IgD-negative memory B cell (primary cell): ENCODE measurements around the gene DNAJC5G. TPM values are rescaled to one million over a fixed set of nuclear protein-coding genes. Genes with fewer than 3 reads are reported as not detected.
"Not testable (repeated sequence)": the region's sequence is repeated elsewhere in the genome, so short reads cannot be mapped to it uniquely, and the experiment has no call there.

Source experiments
- H3K27ac Mint-ChIP-seq, 3 donors: one replicate each; pipeline ENCODE4 v1.8.0; 2020 to 2022; ENCODE audit warnings: mild to moderate bottlenecking in 3 of 3, mixed read lengths in 3 of 3, moderate library complexity in 1 of 3
- H3K27me3 Mint-ChIP-seq: one replicate; pipeline ENCODE4 v1.8.0; 2021; ENCODE audit warnings: mixed read lengths
- H3K36me3 Mint-ChIP-seq: one replicate; pipeline ENCODE4 v1.8.0; 2020; ENCODE audit warnings: mild to moderate bottlenecking, mixed read lengths
- H3K4me1 Mint-ChIP-seq, 3 donors: one replicate each; pipeline ENCODE4 v1.8.0; 2020 to 2022; ENCODE audit warnings: mixed read lengths in 3 of 3, mild to moderate bottlenecking in 1 of 3
- H3K4me3 Mint-ChIP-seq, 4 donors: one replicate each; pipeline ENCODE4 v1.8.0; 2020 to 2022; ENCODE audit warnings: mild to moderate bottlenecking in 4 of 4, mixed read lengths in 4 of 4, moderate library complexity in 3 of 4
- H3K9me3 Mint-ChIP-seq, 3 donors: one replicate each; pipeline ENCODE4 v1.8.0; 2020 to 2021; ENCODE audit warnings: mixed read lengths in 3 of 3, mild to moderate bottlenecking in 1 of 3
- polyA plus RNA-seq: library from polyadenylated mRNA; unstranded; fragments of 300-500 nt; fragmentation: Illumina TruSeq; gene quantifications from one replicate; pipeline ENCODE4 v1.2.3, GENCODE V29; 2021

The DNAJC5G gene
- polyA plus RNA-seq, 1 donor from 2014 or later, result not detected

GRCh38 chr2:27263287-27264252 is 11.7 kb upstream of the DNAJC5G start:
- Mint-ChIP-seq H3K4me1 (peaks cover 8 to 23% (median 13%) of the 10 kb centered on the region in 3 donors), H3K27me3 (peaks cover 35% of the 10 kb centered on the region), H3K9me3 (peaks cover 0 to 2% (median 0%) of the 10 kb centered on the region in 3 donors), H3K4me3 (peak overlapping the region; percentile 64 to 96 (median 92)), H3K36me3 (peaks cover 1% of the 10 kb centered on the region), H3K27ac (peak overlapping the region; percentile 2 to 78 (median 68))

- Mint-ChIP-seq H3K27ac (peak overlapping the region; percentile 2 to 68 (median 40)), H3K9me3 (peaks cover 0 to 2% (median 0%) of the 10 kb centered on the region in 3 donors), H3K36me3 (no peaks in the 10 kb centered on the region), H3K27me3 (peaks cover 32% of the 10 kb centered on the region), H3K4me1 (peaks cover 8 to 23% (median 13%) of the 10 kb centered on the region in 3 donors), H3K4me3 (peak overlapping the region; percentile 64 to 96 (median 92))
Measured at GRCh38 chr2:27264253-27264752, 10.9 kb upstream of the DNAJC5G start.

DNA sequence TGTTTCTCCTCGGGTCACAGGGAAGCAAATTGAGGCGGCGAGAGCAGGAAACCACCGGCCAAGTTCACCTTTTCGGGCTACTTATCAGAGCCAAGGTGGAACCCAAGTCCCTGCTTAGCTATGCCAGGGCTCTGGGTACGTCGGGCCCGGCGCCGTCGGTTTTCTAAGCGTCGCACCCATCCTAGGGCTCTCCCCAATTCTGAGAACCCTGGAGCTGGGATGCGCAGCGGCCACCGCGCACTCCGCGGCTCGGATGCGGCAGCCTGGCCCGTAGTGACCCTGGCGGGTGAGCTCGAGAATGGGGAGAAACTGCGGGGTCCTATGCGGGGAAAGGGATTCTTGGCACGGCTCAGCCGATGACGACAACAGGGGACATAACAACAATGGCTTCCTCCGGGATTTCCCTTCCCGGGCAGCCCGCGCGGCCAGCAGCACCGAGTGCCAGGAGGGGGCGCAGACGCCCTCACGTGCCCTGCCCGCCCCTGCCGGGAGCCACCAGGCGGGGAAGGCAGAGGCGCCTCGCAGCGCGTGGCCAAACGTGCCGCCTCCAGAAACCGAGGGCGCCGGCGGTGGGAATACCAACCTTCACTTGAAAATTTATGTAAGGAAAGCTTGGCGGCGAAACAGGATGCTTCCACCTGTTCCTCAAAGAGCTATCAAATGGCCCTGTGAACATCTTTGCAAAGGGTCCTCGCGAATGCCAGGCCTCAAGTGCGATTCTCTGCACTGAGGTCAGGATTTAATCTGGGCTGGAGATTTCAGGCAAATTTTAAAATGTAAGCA is 10.3 kb upstream of the DNAJC5G start:
- Mint-ChIP-seq H3K27me3 (peaks cover 34% of the 10 kb centered on the region), H3K4me3 (peak overlapping the region; percentile 64 to 93 (median 85)), H3K9me3 (peaks cover 0 to 2% (median 0%) of the 10 kb centered on the region in 3 donors), H3K36me3 (no peaks in the 10 kb centered on the region), H3K4me1 (peaks cover 8 to 23% (median 13%) of the 10 kb centered on the region in 3 donors), H3K27ac (peak overlapping the region in 1 of 3 donors; percentile 22)

GRCh38 chr2:27265536-27265870 is 9.7 kb upstream of the DNAJC5G start:
- Mint-ChIP-seq H3K9me3 (peaks cover 0 to 2% (median 0%) of the 10 kb centered on the region in 3 donors), H3K4me3 (peak overlapping the region in 2 of 4 donors; percentile 65), H3K27me3 (peaks cover 33% of the 10 kb centered on the region), H3K4me1 (peaks cover 8 to 23% (median 13%) of the 10 kb centered on the region in 3 donors), H3K36me3 (no peaks in the 10 kb centered on the region), H3K27ac (peak overlapping the region in 1 of 3 donors; percentile 22)

DNA sequence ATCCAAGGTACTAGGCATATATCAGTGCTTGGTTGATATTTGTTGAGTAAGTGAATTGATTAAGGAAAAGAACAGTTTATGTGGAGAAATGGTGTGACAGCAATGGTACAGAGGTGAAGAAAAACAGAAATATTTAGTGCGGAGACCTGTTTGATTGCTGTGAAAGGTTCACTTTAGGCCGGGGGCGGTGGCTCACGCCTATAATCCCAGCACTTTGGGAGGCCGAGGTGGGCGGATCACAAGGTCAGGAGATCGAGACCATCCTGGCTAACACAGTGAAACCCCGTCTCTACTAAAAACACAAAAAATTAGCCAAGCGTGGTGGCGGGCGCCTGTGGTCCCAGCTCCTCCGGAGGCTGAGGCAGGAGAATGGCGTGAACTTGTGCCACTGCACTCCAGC is 6.9 kb upstream of the DNAJC5G start:
- H3K9me3 Mint-ChIP-seq, result not testable (repeated sequence)

DNA sequence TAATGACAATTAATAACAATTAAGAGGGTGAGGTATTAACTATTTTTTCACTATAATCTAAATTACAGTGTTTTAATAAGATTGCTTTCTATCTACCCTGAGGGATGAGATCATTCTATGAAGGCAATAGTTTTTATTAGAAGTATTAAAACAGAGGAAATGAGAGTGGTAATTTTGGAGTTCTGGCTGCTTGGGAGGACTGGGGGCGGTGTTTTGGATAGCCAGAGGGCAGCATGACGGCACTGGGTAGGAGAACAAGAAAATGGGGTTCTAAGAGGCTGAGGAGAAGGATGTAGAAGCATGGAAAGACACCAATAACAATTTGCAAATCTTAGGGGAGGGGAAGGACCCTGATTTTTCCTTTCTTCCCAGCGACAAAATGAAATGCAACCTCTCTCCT is 5.1 kb upstream of the DNAJC5G start:
- Mint-ChIP-seq H3K27me3 (peaks cover 8% of the 10 kb centered on the region), H3K9me3 (no peaks in the 10 kb centered on the region), H3K4me1 (peaks cover 0 to 4% (median 3%) of the 10 kb centered on the region in 3 donors), H3K27ac (no peak overlapping the region), H3K36me3 (no peaks in the 10 kb centered on the region), H3K4me3 (no peak overlapping the region)

More for the DNA sequence above, 6.9 kb upstream of the DNAJC5G start:
- not testable (repeated sequence) for H3K4me3 Mint-ChIP-seq, H3K36me3 Mint-ChIP-seq, H3K27ac Mint-ChIP-seq
- Mint-ChIP-seq H3K4me1 (peaks cover 6 to 14% (median 7%) of the 10 kb centered on the region in 3 donors), H3K27me3 (peaks cover 21% of the 10 kb centered on the region)

DNA sequence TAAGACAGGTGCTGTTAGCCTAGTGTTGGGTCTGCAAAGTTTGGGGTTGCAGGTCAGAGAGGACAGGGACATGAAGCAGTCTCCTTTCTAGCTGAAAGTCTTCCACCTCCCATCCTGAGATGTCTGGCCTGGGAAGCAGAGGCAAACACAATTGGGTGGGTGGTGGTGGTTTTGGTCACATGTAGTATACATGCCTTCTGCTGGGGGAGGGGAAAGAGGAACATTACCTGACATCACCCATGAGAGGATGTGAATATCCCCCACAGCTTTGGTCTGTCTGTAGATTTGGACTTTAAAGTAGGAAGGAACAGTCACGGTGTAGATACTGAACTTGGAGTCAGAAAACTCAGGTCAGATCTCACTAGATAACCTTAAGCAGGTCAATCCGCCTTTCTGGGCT is 4.6 kb upstream of the DNAJC5G start:
- Mint-ChIP-seq H3K9me3 (no peaks in the 10 kb centered on the region), H3K4me3 (no peak overlapping the region), H3K36me3 (no peaks in the 10 kb centered on the region), H3K27ac (no peak overlapping the region), H3K4me1 (no peaks in the 10 kb centered on the region), H3K27me3 (peaks cover 8% of the 10 kb centered on the region)

DNA sequence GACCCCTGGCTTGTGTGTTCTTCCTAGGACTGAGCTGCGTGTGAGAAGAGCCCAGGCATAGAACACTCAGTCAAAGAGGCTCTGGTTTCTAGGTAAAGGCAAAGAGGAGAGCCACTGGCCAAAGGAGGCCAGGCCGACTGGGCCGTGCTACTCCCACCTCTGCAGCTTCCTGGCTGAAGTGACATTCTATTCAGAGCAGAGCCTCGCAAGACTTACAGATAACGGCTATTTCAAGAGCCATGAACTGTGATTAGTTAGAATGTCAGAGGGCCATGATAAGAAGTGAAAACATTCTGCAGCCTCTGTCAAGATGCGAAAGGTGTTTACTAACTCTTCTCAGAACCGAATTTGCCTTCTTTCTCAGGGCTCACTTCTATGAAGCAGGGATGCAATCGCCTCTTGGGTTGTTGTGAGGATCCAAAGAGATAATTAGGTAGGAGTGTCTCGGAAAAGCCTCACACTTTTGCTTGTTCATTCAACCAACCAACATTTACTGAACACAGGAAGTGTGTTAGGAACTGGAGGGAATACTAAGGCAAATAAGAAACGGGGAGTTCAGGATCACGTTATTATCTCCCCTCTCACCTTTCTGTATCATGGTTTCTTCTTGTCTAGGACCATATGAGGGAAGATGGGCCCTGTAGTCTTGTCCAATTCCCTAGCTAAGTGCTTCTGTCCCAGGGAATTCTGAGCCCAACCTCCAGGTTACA is 3.4 kb upstream of the DNAJC5G start:
- Mint-ChIP-seq H3K27me3 (peaks cover 11% of the 10 kb centered on the region), H3K4me1 (no peaks in the 10 kb centered on the region), H3K27ac (no peak overlapping the region), H3K9me3 (no peaks in the 10 kb centered on the region), H3K36me3 (no peaks in the 10 kb centered on the region), H3K4me3 (no peak overlapping the region)

GRCh38 chr2:27272537-27273522 is 2.4 kb upstream of the DNAJC5G start:
- H3K4me1 Mint-ChIP-seq, H3K27ac Mint-ChIP-seq, H3K9me3 Mint-ChIP-seq, H3K36me3 Mint-ChIP-seq, H3K4me3 Mint-ChIP-seq: not testable (repeated sequence)
- H3K27me3 Mint-ChIP-seq, result peaks cover 11% of the 10 kb centered on the region

GRCh38 chr2:27278010-27278409 is 2.8 kb downstream of the DNAJC5G start:
- H3K9me3 Mint-ChIP-seq, result no peaks in the 10 kb centered on the region
- peaks cover 12% of the 10 kb centered on the region for H3K27me3 Mint-ChIP-seq
- peak overlapping the region in 1 of 3 donors; percentile 75 for H3K27ac Mint-ChIP-seq
- H3K4me1 Mint-ChIP-seq, result peaks cover 1 to 10% (median 7%) of the 10 kb centered on the region in 3 donors
- no peaks in the 10 kb centered on the region for H3K36me3 Mint-ChIP-seq
- H3K4me3 Mint-ChIP-seq, result no peak overlapping the region

DNA sequence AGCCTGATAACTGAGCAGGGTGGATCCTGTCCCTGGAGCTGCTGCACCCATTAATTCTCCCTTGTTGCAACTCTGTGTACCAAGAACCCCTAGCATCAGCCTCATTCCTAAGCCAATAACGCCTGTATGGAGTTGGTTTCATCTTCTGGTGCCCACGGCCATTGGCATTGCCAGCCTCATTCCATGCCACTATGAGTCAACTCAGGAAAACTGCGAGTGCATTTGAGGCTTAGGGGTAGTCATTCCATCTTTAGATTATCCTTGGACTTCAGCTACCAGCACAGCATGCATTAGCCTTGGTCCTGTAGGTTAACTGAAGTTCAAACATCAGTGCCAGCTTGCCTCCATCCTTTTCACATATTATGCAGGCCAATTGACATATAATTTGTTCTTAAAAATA is 5.6 kb downstream of the DNAJC5G start:
- no peaks in the 10 kb centered on the region for H3K9me3 Mint-ChIP-seq
- no peaks in the 10 kb centered on the region for H3K36me3 Mint-ChIP-seq
- H3K4me1 Mint-ChIP-seq, result peaks cover 1 to 10% (median 7%) of the 10 kb centered on the region in 3 donors
- peaks cover 13% of the 10 kb centered on the region for H3K27me3 Mint-ChIP-seq
- peak overlapping the region in 1 of 3 donors; percentile 63 for H3K27ac Mint-ChIP-seq
- H3K4me3 Mint-ChIP-seq, result peak overlapping the region in 1 of 4 donors; percentile 17

- Mint-ChIP-seq H3K36me3 (no peaks in the 10 kb centered on the region), H3K4me1 (peaks cover 1 to 10% (median 7%) of the 10 kb centered on the region in 3 donors), H3K4me3 (no peak overlapping the region), H3K27me3 (peaks cover 11% of the 10 kb centered on the region), H3K27ac (peak overlapping the region in 1 of 3 donors; percentile 63), H3K9me3 (no peaks in the 10 kb centered on the region)
Measured at GRCh38 chr2:27281442-27281841, 6.2 kb downstream of the DNAJC5G start.

DNA sequence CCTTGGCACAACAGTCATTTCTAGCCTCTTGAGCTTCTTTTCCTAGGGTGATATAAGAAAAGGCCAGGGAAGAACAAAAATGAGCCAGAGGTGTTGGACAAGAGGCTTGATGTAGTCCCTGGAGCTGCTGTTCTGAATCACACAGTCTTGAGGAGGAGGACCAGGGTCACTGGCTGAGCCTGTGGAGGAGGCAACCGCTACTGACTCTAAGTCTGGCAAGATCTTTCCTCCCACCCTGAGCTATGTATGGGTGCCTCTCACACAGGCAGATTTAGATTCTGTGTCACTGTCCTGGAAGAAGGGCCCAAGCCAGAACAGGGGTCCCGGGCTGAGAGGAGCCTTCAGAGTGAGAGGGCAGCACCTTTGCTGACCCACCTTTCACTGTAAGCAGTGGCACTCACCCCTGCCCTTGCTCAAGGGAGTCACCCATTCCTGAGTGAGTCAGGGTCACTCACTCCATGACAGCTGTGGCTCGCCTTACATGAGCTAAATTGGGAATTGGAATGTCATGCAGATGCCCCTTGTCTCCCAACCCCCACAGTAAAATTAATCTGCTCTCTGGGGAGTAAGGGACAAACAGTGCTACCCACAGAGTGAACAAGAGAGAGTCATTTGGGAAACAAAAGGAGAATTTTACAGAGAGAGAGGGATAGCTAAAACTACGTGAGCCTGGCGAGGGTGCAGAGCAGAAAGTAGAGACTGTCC is 6.8 kb downstream of the DNAJC5G start, which contains the start of gene TRIM54:
Gene TRIM54 (plus strand): TSS at position 575 of the 705 bp plus-strand sequence. CDS start 303 bp downstream, outside the sequence.
- peak within 1 kb of the TSS in 1 of 3 donors; percentile 63 for H3K27ac Mint-ChIP-seq
- H3K4me3 Mint-ChIP-seq, result no peak within 1 kb of the TSS
- H3K27me3 Mint-ChIP-seq, result peaks cover 11% of the 10 kb centered on the region

More for the DNA sequence above, 6.8 kb downstream of the DNAJC5G start, which contains the start of gene TRIM54:
- H3K9me3 Mint-ChIP-seq, result no peaks in the 10 kb centered on the region
- no peaks in the 10 kb centered on the region for H3K36me3 Mint-ChIP-seq
- H3K4me1 Mint-ChIP-seq, result peaks cover 1 to 10% (median 7%) of the 10 kb centered on the region in 3 donors
